SK-MEL-5 (cell line): ENCODE measurements around the gene ACKR3. TPM values are rescaled to one million over a fixed set of nuclear protein-coding genes. Genes with fewer than 3 reads are reported as not detected.

Experiments used
- DNase-seq: peaks from one replicate; pipeline ENCODE4 v3.0.0-alpha.2; 2016; ENCODE audit warnings: low read depth, low spot score
- in situ Hi-C: cut with HindIII; loops from 2 replicates; pipeline ENCODE4 v1.10.0; 2016; ENCODE audit warnings: low sequenced_read_pairs, high pct_unique_total_duplicates, low pct_unique_long_range_greater_than_20kb
- total RNA-seq: library from RNA; depleted of rRNA; stranded (reverse); fragments of >200 nt; shearing (Covaris generic); gene quantifications from 2 replicates; pipeline ENCODE4 v1.2.3, GENCODE V29; 2014

The ACKR3 gene
- total RNA-seq, 1 experiment from 2014 or later, result not detected

- DNase-seq, result no peak
- in situ Hi-C loops, result no loop called here
These were observed 23.0 kb upstream of the ACKR3 start for GRCh38 chr2:236546561-236547002.

DNA sequence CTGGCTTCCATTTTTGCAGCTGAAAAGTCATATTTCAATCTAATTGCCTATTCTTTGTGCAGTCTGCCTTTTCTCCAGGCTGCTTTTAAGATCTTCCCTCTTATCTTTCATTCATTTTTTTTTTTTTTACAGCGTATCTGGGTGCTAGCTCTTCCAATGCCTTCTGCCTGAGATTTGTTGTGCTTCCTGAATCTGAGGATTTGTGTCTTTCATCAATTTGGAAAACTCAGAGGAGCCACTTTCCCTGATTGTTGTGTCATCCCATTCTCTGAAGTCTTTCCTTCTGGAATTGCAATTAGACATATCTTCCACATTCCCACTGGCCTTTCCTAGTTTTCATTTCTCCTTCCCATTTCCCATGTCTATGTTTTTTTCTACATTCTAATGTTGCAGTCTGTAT lies 21.9 kb upstream of the ACKR3 start:
- in situ Hi-C loops, result no loop called here
- DNase-seq, result no peak

- DNase-seq, result no peak
- in situ Hi-C loops, result no loop called here
These were observed 21.3 kb upstream of the ACKR3 start for GRCh38 chr2:236548179-236548921.

- no peak for DNase-seq
- in situ Hi-C loops, result no loop called here
These were observed 20.5 kb upstream of the ACKR3 start for GRCh38 chr2:236549165-236549564.

- in situ Hi-C loops, result no loop called here
- no peak for DNase-seq
These were observed 19.3 kb upstream of the ACKR3 start for GRCh38 chr2:236550290-236550689.

DNA sequence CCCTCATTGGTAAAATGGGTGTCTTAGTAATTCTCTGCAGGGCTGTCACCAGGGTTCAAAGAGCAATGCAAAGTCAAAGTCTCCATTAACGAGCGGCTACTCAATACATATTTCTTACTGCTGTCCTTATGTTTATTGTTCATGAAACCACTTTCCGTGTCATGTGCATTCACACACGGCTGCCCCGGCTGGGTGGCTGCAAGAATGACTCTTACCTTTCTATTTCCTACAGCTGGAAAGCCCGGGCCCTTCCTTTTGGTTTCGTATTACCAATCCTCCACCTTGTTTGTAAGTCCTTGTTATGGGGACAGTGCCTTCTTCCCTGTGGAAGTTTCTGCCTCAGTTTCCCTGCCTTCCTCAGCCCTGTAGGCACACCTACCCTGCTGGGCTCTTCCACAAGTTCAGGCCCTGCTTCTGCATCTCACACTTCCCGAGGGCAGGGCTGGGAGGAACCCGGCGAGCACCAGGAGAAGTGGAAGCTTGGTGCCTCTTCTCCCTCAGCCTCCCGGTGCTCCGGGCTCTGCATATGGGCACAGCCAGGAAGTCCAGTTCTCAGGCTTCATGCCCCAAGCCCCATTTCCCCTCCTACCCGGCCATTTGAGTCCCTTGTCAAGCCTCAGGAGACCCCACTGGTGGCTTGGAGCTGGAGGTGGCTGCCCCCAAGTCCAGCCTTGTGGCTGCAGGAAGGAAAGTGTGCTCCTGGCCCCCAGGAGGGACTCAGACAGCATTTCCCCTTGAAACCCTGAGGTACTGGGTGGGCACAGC lies 18.7 kb upstream of the ACKR3 start:
- in situ Hi-C loops, result no loop called here
- no peak for DNase-seq

GRCh38 chr2:236551471-236552211 lies 18.0 kb upstream of the ACKR3 start:
- DNase-seq, result no peak
- in situ Hi-C loops, result no loop called here

GRCh38 chr2:236552212-236552542 lies 17.4 kb upstream of the ACKR3 start:
- in situ Hi-C loops, result no loop called here
- no peak for DNase-seq

DNA sequence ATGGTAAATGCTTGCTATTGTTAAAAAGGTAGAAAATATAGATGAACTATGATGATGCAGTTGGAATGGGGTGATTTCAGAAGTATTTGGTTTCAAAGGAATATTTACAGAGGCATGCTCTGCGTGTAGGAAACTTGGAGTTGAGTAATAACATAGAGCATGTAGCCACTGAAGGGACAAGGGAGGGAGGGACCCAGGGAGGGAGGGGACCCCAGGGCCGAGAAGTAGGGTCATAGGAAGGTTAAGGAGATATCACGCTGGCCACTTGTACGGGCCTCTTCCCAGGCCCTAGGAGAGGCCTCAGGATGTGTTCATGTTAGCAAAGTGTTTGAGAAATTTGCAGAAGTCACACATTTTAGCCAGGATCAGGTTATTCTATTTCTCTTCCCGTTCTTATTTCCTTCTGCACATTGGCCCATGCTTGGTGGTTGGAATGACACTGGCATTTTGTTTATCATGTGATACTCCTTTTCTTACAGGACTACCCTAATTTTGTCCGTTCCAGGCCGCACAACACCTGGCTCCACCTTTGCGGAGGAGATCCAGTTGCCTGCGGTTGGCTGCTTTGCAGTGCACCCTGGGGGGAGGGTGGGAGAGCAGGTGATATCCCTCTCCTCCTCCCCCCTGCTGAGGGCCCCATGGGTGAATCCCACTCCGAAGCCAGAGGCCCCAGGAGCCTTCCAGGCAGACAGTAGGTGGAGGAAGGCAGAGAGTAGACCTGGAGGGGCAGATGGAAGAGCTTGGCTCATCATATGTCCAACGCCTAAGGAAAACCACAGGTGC lies 16.9 kb upstream of the ACKR3 start:
- in situ Hi-C loops, result no loop called here
- no peak for DNase-seq

GRCh38 chr2:236553522-236553921 lies 16.1 kb upstream of the ACKR3 start:
- no peak for DNase-seq
- in situ Hi-C loops, result no loop called here

DNA sequence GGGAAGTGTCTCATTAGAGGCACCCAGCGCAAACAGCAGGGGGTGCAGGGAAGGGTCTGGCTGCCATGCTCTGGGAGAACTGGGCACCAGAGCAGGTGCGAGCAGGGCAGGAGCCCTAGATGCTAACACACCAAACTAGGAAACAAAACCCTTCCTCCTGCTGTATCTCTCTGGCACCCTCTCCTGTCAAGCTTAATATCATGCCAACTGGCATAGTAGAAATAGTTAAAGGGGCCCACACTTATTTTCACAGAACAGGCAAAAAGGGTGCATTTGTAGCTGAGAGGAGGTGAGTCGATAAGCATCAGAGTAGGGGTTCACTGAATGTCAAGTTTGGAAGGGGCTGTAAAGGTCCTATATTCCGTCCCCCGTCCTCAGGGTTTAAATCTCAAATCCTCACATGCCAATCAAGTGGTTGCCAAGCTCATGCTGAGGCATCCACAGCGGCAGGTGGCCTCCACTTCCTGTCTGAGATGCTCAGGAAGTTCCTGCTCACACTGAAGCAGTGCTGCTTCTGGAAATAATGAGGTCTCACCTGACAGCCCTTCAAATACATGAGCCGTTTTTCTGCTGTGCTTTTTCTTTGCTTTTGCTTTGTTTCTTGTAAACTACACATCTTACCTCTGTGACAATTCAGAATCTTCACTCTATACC lies 14.9 kb upstream of the ACKR3 start:
- in situ Hi-C loops, result no loop called here
- no peak for DNase-seq

DNA sequence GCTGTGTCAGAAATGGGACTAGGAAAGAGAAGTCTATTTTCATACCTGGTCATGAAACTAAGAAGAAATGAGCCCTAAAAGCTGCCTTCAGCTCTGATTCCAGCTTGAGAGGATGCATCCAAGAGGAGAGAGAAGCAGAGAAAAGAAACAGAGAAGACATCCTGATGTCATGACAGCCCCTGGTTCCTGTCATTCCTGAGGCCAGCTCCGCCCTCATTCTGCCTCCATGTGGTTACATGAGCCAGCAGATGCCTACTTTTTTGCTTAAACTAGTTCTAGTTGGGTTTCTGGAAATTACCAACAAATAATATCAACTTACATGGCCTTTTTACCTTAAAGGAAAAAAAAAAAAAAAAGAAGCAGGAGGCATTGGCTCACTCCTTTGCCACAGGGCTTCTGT lies 14.1 kb upstream of the ACKR3 start:
- in situ Hi-C loops, result no loop called here
- no peak for DNase-seq

DNA sequence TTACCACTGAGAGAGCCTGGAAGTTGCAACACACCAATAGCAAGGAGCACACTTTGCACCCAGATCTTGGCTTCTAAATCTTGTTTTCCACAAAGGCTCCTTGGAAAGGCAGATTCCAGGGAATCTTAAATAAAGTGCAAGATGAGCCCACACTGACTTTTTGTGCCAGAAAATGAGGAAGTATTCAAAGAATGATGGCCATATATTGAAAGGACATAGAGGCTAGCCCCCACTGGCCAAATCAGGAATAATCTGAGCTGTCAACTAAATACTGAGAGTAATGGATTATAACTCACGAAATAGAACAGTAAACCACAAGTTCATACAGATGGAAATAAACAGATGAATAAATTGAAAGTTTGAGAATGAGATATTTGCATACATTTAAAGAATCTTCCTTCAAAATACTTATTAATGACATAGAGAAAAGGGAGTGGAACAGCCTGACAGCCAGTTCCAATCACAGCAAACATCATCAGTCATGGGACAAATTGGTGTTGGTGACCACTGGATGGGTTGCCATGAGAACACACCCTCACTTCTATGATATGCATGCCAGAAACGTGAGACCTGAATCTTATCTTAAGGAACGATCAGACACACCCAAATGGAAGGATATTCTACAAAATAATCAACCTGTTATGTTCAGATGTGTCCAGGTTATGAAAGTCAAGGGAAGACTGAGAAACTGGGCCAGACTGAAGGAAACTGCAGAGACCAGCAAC lies 12.2 kb upstream of the ACKR3 start:
- in situ Hi-C loops, result no loop called here
- no peak for DNase-seq

DNA sequence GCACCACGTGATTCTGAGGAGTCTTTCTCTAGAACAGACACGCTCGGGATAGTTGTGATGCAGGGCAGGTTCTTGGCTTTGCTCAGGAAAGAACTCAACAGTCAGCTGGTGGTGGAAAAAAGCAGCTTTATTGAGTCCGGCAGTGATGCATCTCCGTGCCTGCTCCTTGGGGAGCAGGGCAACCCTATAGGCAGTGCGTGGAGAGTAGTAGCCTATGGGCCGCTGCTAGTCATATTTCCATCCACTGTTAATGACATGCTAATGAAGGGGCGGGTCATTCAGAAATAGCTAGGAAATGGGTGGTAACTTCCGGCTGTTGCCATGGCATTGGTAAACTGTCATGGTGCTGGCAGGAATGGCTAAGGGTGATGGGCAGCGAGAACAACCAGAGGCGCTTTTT lies 11.6 kb upstream of the ACKR3 start:
- in situ Hi-C loops, result no loop called here
- DNase-seq, result no peak

DNA sequence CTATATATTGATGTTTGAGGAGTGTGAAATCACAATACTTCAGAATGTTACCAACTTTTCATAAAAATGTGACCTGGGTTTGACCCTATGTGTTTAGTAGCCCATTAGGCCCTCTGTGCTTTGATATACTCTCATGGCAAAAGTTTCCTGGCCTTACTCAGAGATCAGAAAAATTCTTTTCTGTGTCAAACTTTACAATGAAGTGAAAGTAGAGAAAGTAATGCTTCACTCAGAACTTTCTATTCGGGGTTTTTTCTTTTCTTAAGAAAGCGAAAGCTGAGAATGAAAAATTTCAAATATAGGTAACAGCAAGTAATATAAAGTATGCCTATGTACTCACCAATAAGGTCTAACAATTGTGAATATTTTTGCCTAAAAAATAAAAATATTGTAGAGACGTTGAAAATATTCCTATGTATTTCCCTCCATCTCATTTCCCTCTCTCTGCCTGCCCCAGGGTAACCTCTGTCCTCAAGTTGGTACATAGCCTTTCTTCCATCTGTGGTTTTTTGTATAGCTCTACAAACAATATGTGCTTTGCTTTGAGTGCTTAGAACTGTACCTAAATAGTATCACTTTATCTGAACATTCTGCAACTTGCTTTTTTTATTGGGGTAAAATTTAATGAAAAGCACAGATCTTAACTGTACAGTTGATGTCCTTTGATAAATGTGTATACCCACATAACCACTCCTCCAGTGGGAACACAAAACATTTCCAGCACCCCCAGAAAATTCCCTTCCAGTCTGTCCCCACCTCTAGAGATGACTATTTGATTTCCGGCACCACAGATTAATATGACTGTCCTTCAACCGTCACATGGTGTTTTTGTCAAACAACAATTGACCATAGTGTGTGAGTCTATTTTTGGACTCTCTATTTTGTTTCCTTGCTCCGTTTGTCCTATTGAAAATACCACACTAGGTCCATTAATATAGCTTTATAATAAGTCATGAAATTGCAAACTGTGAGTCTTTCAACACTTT lies 10.3 kb upstream of the ACKR3 start:
- in situ Hi-C loops, result no loop called here
- DNase-seq, result no peak

DNA sequence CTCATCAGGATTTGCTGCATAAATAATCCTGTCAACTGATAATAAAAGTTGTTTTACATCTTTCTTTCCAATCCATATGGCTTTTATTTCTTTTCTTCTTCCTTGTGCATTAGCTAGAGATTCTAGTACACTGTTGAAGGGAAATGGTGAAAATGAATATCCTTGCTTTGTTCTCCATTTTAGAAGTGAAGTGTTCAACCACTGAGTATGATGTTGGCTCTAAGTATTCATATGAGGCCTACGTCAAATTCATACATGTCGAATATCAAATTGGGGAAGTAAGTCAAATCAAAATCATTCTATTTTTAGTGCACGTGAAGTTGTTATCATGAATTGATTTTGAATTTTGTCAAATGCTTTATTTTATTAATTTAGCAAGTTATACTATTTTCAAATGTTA lies 7.8 kb upstream of the ACKR3 start:
- no peak for DNase-seq
- in situ Hi-C loops, result no loop called here
